ENCODE results near the gene C1QTNF8.

C1QTNF8 gene

GRCh38 chr16:1121601-1122397, 25.8 kb upstream of the C1QTNF8 start:
- no peak for TF ChIP-seq ZNF274 (IDR thresholded peaks at IDR 0.05; ENCODE audit: low read depth, low read length)

GRCh38 chr16:1121009-1121408, 25.0 kb upstream of the C1QTNF8 start:
- no peak for TF ChIP-seq ZNF274 (IDR thresholded peaks at IDR 0.05; ENCODE audit: low read depth, low read length)
- no peak overlapping the region for H3K4me3 ChIP-seq (ENCODE audit: low read length)

More at GRCh38 chr16:1121601-1122397, 25.8 kb upstream of the C1QTNF8 start:
- H3K4me3 ChIP-seq (ENCODE audit: low read length) = no peak overlapping the region

GRCh38 chr16:1120577-1120941, 24.5 kb upstream of the C1QTNF8 start:
- H3K4me3 ChIP-seq (ENCODE audit: low read length) = no peak overlapping the region
- no peak for TF ChIP-seq ZNF274 (IDR thresholded peaks at IDR 0.05; ENCODE audit: low read depth, low read length)

DNA sequence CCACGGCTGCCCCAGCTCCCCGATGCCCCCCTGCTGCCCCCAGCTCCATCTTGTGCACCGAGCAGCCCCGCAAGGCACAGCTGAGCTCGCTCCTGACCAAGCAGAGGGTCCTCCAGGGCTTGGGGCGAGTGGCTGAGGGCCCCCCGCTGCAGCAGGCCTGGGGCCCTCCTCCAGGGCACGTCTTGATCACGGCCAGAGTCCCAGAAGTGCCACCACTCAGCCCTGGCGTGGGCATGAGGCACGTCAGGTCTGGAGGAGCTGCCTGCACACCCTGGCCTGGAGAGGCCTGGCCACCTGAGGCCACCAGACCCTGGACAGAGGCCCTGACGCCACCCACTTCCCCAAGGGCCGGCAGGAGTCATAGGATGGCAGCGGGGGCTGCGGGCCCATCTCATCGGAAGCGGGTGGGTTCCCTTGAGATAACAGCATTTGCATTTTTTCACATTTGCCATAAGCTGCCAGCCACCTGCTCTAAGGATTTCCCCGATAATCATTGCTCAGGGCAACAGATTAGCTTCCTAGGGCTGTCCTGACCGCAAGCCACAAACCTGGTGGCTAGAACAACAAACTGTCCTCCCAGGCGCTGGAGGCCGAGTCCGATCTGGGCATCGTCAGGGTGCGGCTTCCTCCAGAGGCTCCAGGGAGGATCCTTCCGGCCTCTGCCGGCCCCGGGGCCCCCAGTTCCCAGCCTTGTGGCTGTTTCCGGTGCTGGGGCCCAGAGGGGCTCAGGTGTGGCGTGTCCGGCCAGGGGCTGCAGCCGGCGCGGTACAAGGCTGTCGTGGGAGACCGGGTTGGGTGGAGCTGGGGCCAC, 23.9 kb upstream of the C1QTNF8 start:
- TF ChIP-seq ZNF274 (IDR thresholded peaks at IDR 0.05; ENCODE audit: low read depth, low read length) = no peak
- no peak overlapping the region for H3K4me3 ChIP-seq (ENCODE audit: low read length)

GRCh38 chr16:1119129-1119528, 23.1 kb upstream of the C1QTNF8 start:
- H3K4me3 ChIP-seq (ENCODE audit: low read length) = no peak overlapping the region
- TF ChIP-seq ZNF274 (IDR thresholded peaks at IDR 0.05; ENCODE audit: low read depth, low read length) = no peak

DNA sequence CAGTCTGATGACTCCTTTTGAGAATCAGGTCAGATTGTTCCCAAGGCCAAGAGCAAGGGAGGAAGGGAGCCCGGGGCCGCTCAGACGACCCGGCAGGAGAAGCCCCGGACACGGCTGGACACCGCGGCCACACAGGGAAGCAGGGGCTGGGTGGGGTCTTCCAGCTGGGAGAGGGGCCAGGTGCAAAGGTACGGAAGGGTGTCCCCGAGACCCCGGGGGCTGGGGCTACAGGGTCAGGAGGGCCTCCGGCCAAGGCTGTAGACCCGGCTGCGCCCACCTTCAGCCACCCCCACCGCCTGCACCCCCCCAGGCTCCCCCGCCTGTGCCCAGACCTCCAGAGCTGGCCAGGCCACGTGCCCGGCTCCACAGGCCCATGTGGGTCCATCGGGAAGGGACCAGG, 21.9 kb upstream of the C1QTNF8 start:
- no peak for TF ChIP-seq ZNF274 (IDR thresholded peaks at IDR 0.05; ENCODE audit: low read depth, low read length)

DNA sequence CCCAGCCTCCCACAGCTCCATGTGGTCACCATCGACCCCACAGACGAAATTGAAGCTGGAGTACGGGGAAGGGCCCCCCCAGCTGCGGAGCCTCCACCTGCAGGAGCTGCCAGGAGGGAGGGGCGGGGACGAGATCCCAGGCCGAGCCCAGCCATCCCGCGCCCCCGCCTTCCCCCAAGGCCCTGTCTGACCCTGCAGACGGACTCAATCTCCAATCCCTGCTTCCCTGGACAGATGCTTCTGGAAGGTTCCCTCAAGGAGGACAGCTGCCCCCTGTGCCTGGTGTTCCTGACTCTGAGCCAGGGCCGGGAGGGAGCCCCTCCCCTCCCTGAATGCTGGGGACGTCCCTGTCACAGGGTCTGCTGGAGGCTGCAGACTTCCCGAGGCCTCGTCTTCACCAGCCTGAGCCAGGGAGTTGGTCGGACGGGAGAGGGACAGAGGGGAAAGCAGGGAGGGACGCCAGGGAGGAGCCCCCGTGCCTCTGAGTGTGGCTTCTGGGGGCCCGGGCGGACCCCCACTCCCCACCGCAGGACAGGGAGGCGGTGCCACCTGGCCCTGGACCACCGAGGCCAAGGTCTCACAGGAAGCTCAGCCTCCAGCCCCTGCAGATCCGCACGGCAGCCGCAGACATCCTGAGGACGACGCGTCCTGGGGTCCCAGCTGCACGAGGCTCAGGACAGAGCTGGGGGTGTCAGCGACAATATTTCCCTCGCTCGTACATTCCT, 21.3 kb upstream of the C1QTNF8 start:
- no peak overlapping the region for H3K4me3 ChIP-seq (ENCODE audit: low read length)
- TF ChIP-seq ZNF274 (IDR thresholded peaks at IDR 0.05; ENCODE audit: low read depth, low read length) = no peak

More for the DNA sequence above, 21.9 kb upstream of the C1QTNF8 start:
- no peak overlapping the region for H3K4me3 ChIP-seq (ENCODE audit: low read length)

DNA sequence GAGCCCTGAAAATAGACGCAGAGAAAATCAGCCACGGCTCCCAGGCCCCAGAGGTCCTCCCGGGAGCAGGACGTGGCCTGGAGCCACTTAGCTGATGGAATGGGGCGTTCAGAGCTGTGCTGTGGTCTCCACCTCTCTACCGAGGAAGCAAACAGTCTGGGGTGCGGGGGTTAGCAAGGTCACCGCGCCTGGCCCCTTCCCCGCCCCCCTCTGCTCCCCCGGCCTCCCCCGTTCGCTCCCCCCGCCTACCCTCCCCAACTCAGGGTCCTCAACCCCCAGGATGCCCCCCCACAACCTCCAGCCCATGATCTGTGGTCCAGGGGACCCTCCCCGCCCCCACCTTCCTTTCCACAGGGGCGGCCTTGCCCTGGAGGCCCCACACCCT, 20.6 kb upstream of the C1QTNF8 start:
- no peak for TF ChIP-seq ZNF274 (IDR thresholded peaks at IDR 0.05; ENCODE audit: low read depth, low read length)
- no peak overlapping the region for H3K4me3 ChIP-seq (ENCODE audit: low read length)

DNA sequence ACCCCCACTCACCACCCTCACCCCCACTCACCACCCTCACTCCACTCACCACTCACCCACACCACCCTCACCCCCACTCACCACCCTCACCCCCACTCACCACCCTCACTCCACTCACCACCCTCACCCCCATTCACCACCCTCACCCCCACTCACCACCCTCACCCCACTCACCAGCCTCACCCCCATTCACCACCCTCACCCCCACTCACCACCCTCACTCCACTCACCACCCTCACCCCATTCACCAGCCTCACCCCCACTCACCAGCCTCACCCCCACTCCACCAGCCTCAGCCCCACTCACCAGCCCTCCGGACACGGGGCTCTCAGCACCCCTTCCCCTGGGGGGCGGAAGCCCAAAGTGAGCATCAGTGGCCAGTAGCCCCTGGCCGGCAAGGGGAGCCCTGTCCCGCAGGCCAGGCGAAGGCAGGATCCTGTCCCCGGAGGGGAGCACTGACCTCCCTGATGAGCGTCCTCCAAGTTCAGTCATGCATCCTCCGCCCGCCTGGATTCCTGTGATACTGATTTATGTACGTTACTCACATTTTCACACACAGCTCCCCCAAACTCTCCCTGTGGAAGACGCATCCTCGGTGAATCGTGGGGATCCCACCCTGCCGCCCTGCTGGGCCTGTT, 18.0 kb upstream of the C1QTNF8 start:
- TF ChIP-seq ZNF274 (IDR thresholded peaks at IDR 0.05; ENCODE audit: low read depth, low read length) = no peak
- no peak overlapping the region for H3K4me3 ChIP-seq (ENCODE audit: low read length)

- H3K4me3 ChIP-seq (ENCODE audit: low read length) = no peak overlapping the region
- TF ChIP-seq ZNF274 (IDR thresholded peaks at IDR 0.05; ENCODE audit: low read depth, low read length) = no peak
Measured at GRCh38 chr16:1113489-1113888, 17.4 kb upstream of the C1QTNF8 start.

DNA sequence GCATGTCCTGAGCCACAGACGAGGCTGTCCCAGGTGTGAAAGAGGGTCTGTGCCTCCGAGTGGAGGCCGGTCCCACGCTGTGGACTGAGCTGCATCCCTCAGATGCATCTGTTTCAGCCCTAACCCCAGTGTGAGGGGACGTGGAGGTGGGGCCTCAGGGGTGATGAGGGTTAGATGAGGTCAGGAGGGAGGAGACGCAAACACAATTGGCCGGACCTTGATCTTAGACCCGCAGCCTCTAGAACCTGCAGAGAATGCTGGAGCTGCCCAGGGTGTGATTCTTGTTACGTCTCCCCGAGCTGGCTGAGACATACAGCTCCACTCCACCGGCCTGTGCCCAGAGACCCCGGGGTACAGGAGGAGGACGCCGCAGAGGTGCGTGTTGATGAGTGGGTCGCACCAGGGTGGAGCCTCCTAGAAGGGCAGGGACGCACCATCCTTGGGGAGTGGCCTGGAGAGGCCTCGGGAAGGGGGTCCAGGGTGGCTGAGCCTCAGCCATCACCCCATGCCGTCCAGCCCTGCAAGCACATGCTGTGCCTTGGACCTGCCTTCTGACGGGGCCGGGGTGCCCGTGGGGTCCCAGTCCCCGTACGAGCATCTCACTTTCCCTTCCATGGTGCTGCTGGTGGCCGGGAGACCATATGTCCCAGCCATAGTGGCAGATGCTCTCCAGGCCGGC, 16.6 kb upstream of the C1QTNF8 start:
- no peak for TF ChIP-seq ZNF274 (IDR thresholded peaks at IDR 0.05; ENCODE audit: low read depth, low read length)
- no peak overlapping the region for H3K4me3 ChIP-seq (ENCODE audit: low read length)

GRCh38 chr16:1109648-1110047, 13.6 kb upstream of the C1QTNF8 start:
- H3K4me3 ChIP-seq (ENCODE audit: low read length) = no peak overlapping the region
- TF ChIP-seq ZNF274 (IDR thresholded peaks at IDR 0.05; ENCODE audit: low read depth, low read length) = no peak

All from GM08714 (cell line).